ENCODE results near the gene SYNE1. TPM values are rescaled to one million over a fixed set of nuclear protein-coding genes. Genes with fewer than 3 reads are reported as not detected.

Gene SYNE1
- total and polyA plus RNA-seq, 10 of the 15 experiments (the other 5 are each of a cell fraction or from before 2014, with no cell fraction given): 2.3 to 28.7 (median 14.1) TPM

DNA sequence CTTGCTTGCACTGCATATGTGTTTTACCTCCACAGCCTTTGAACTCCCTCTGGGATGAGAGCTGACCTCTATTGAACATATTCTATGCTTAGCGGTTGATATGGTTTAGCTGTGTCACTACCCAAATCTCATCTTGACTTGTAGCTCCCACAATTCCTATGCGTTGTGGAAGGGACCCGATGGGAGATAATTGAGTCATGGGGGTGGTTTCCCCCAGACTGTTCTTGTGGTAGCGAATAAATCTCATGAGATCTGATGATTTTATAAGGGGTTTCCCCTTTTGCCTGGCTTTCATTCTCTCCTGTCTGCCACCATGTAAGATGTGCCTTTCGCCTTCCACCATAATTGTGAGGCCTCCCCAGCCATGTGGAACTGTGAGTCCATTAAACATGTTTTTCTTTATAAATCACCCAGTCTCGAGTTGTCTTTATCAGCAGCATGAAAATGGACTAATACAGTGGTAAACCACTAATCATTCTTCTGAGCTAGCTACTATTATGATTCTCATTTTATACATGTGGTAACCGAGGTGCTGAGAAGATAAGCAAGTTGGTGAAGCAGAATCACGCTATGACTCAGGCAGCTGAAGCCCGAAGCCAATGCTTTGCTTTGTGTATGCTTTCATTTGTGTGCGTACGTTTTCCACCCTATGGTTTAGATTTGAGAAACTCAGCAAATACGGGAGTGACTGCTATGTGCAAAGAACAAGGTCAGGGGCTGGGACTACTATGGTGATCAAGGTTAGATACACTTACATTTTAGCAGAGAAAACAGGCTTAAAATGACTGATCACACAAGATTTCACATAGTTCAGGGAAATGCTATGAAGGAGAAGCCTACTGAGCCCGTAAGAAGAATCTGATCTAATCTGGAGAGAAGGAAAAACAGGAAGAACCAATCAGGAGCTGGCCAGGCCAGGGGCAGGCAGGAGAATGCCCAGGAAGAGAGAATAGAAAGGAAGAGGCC is 466.2 kb downstream of the SYNE1 start:
- RAD21 ChIA-PET (ENCODE audit: unreplicated experiment): interaction anchor here (1.2 to 1.6 kb wide), 2 partner anchors 10 to 12 kb away, joined by 3 read pairs; no protein-coding TSS in a partner anchor
- SMC1A ChIA-PET (ENCODE audit: uncharacterized antibody, unreplicated experiment): interaction anchor here (1.0 to 2.8 kb wide), 8 partner anchors 9 to 480 kb away, joined by 3 to 11 read pairs (median 4); no protein-coding TSS in a partner anchor
- TF ChIP-seq ATF7 (IDR thresholded peaks at IDR 0.05; ENCODE audit: low read depth): peak; percentile 87
- no peak for TF ChIP-seq SUPT20H (IDR thresholded peaks at IDR 0.05; ENCODE audit: borderline replicate concordance, control insufficient read depth, low read depth, low read length)
- TF ChIP-seq, protein P1, sequence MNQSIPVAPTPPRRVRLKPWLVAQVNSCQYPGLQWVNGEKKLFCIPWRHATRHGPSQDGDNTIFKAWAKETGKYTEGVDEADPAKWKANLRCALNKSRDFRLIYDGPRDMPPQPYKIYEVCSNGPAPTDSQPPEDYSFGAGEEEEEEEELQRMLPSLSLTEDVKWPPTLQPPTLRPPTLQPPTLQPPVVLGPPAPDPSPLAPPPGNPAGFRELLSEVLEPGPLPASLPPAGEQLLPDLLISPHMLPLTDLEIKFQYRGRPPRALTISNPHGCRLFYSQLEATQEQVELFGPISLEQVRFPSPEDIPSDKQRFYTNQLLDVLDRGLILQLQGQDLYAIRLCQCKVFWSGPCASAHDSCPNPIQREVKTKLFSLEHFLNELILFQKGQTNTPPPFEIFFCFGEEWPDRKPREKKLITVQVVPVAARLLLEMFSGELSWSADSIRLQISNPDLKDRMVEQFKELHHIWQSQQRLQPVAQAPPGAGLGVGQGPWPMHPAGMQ (IDR thresholded peaks at IDR 0.05; ENCODE audit: borderline replicate concordance): no peak
- no peak for TF ChIP-seq HCFC1 (IDR thresholded peaks at IDR 0.05; ENCODE audit: low read length)
- TF ChIP-seq HDAC6 (IDR thresholded peaks at IDR 0.05; ENCODE audit: unreplicated experiment): no peak
- peak; percentile 37; the same call in 1 of the 2 replicates for TF ChIP-seq RAD51 (IDR thresholded peaks at IDR 0.05)
- TF ChIP-seq RB1 (IDR thresholded peaks at IDR 0.05; ENCODE audit: borderline replicate concordance): no peak
- peak; percentile 98 for TF ChIP-seq IRF4 (IDR thresholded peaks at IDR 0.05; ENCODE audit: low read depth, low read length)
- TF ChIP-seq FOXM1 (IDR thresholded peaks at IDR 0.05; ENCODE audit: low read depth, low read length): peak; percentile 73; the same call in 1 of the 2 replicates
- TF ChIP-seq, protein P2, sequence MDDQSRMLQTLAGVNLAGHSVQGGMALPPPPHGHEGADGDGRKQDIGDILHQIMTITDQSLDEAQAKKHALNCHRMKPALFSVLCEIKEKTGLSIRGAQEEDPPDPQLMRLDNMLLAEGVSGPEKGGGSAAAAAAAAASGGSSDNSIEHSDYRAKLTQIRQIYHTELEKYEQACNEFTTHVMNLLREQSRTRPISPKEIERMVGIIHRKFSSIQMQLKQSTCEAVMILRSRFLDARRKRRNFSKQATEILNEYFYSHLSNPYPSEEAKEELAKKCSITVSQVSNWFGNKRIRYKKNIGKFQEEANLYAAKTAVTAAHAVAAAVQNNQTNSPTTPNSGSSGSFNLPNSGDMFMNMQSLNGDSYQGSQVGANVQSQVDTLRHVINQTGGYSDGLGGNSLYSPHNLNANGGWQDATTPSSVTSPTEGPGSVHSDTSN (IDR thresholded peaks at IDR 0.05; ENCODE audit: insufficient replicate concordance, low read depth, low read length): no peak
- TF ChIP-seq CBX5 (IDR thresholded peaks at IDR 0.05; ENCODE audit: low read depth): peak; percentile 90
- no peak for TF ChIP-seq ESRRA (IDR thresholded peaks at IDR 0.05; ENCODE audit: low read length)
- no peak for TF ChIP-seq MTA3 (IDR thresholded peaks at IDR 0.05; ENCODE audit: borderline replicate concordance, low read length)
- TF ChIP-seq, protein P3, sequence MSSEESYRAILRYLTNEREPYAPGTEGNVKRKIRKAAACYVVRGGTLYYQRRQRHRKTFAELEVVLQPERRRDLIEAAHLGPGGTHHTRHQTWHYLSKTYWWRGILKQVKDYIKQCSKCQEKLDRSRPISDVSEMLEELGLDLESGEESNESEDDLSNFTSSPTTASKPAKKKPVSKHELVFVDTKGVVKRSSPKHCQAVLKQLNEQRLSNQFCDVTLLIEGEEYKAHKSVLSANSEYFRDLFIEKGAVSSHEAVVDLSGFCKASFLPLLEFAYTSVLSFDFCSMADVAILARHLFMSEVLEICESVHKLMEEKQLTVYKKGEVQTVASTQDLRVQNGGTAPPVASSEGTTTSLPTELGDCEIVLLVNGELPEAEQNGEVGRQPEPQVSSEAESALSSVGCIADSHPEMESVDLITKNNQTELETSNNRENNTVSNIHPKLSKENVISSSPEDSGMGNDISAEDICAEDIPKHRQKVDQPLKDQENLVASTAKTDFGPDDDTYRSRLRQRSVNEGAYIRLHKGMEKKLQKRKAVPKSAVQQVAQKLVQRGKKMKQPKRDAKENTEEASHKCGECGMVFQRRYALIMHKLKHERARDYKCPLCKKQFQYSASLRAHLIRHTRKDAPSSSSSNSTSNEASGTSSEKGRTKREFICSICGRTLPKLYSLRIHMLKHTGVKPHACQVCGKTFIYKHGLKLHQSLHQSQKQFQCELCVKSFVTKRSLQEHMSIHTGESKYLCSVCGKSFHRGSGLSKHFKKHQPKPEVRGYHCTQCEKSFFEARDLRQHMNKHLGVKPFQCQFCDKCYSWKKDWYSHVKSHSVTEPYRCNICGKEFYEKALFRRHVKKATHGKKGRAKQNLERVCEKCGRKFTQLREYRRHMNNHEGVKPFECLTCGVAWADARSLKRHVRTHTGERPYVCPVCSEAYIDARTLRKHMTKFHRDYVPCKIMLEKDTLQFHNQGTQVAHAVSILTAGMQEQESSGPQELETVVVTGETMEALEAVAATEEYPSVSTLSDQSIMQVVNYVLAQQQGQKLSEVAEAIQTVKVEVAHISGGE (CRISPR knock-in tag; IDR thresholded peaks at IDR 0.05): no peak
- TF ChIP-seq EP300 (IDR thresholded peaks at IDR 0.05; ENCODE audit: borderline replicate concordance in 1 of 2, control insufficient read depth in 1 of 2, low read depth in 2 of 2, low read length in 2 of 2): peak; percentile 86 to 88
- TF ChIP-seq ZSCAN29 (IDR thresholded peaks at IDR 0.05): no peak

More for the DNA sequence above, 466.2 kb downstream of the SYNE1 start:
- peaks cover 6% of the 10 kb centered on the region for H3K9me3 ChIP-seq (replicated peaks; ENCODE audit: control insufficient read depth, insufficient read depth, low read length)
- no peaks in the 10 kb centered on the region for H3K27me3 ChIP-seq (replicated peaks in 1 of 2; ENCODE audit: control insufficient read depth in 2 of 2, insufficient read depth in 2 of 2, low read length in 1 of 2)
- peak overlapping the region; percentile 75 for H2AFZ ChIP-seq (ENCODE audit: control insufficient read depth, low read depth, low read length)
- 7% methylated on average over 13 of the region's 13 CpGs for WGBS (ENCODE audit: insufficient coverage, insufficient replicate concordance, low lambda C conversion rate, missing lambda C conversion rate)
- H3K4me3 ChIP-seq: peak overlapping the region; percentile 39; the same call in 1 of the 2 replicates
- H3K36me3 ChIP-seq (ENCODE audit: control insufficient read depth in 2 of 2, insufficient read depth in 2 of 2, low read length in 1 of 2): 0 out of 4 replicates have a peak, but pooled peaks cover 0 to 2% of the 10 kb centered on the region in 2 experiments
- intact Hi-C loops (cut with micrococcal nuclease; ENCODE audit: unreplicated experiment): loop anchor here (2.0 kb wide), 1 partner anchor 468 kb away; no protein-coding TSS in a partner anchor
- H3K4me2 ChIP-seq (ENCODE audit: control insufficient read depth, insufficient read depth): peak overlapping the region; percentile 81
- no peaks in the 10 kb centered on the region for H3K79me2 ChIP-seq (ENCODE audit: control insufficient read depth, insufficient read depth, low read length)
- DNase-seq (ENCODE audit: low read depth, low spot score) (peak; percentile 89), ATAC-seq (peak; percentile 98), FAIRE-seq (peak; percentile 85)
- H3K27ac ChIP-seq (ENCODE audit: control insufficient read depth, insufficient read depth): peak overlapping the region; percentile 80
- ChIA-PET CTCF (interaction anchor here (0.6 to 2.0 kb wide), 3 partner anchors 45 to 52 kb away, joined by 3 to 6 read pairs (median 4); no protein-coding TSS in a partner anchor), POLR2A (interaction anchor here (1.0 to 1.5 kb wide), 3 partner anchors 11 to 127 kb away, joined by 3 to 8 read pairs (median 3); no protein-coding TSS in a partner anchor)
- in situ Hi-C loops (cut with MboI): no loop called here
- peaks cover 13% of the 10 kb centered on the region; the same call in 1 of the 2 replicates for H3K4me1 ChIP-seq (ENCODE audit: control insufficient read depth, insufficient read depth, low read length)
- no TSS peak for BruUV-seq (replicated peaks)
- H4K20me1 ChIP-seq (ENCODE audit: control insufficient read depth, insufficient read depth): no peaks in the 10 kb centered on the region
- no peak overlapping the region; the same call in 1 of the 2 replicates for H3K9ac ChIP-seq (ENCODE audit: control insufficient read depth, insufficient read depth, low read length)
